PFSK-1 (cell line): ENCODE data around the gene SPATA9.

Experiments used
- POLR2AphosphoS5 ChIP-seq: IDR thresholded peaks from 2 replicates; pipeline ENCODE4 v1.6.1; 2012; ENCODE audit warnings: low read depth, mild to moderate bottlenecking, control low read depth, low read length, moderate library complexity
- TF ChIP-seq, protein P1 (sequence below), 2 experiments: IDR thresholded peaks; 2 replicates each; pipeline versions ENCODE4 v1.6.1 to v1.8.0; 2011 to 2012; ENCODE audit warnings: low read depth in 2 of 2, low read length in 2 of 2, control low read depth in 1 of 2, inconsistent platforms in 1 of 2, mild to moderate bottlenecking in 1 of 2, moderate library complexity in 1 of 2; ENCODE audit not compliant: insufficient read depth in 1 of 2

DNA sequence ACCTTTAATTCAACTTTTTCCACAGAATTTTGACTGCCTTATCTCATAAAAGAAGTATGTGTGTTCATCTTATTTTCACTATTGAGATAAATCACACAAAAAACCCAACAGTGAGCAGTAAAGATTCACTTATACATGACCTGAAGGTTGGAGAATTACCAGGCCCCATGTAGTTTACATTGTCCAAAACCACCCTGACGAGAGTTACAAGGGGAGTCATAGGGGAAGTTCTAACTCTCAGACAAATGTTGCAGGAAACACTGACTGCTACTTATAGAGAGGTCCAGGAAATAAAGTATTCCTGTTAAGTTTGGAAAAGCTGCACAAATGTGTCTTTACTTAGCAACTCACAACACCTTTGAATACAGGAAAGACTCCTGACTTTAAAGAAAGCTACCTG lies 14.1 kb downstream of the SPATA9 start:
- TF ChIP-seq POLR2AphosphoS5, result no peak
- TF ChIP-seq, protein P1, sequence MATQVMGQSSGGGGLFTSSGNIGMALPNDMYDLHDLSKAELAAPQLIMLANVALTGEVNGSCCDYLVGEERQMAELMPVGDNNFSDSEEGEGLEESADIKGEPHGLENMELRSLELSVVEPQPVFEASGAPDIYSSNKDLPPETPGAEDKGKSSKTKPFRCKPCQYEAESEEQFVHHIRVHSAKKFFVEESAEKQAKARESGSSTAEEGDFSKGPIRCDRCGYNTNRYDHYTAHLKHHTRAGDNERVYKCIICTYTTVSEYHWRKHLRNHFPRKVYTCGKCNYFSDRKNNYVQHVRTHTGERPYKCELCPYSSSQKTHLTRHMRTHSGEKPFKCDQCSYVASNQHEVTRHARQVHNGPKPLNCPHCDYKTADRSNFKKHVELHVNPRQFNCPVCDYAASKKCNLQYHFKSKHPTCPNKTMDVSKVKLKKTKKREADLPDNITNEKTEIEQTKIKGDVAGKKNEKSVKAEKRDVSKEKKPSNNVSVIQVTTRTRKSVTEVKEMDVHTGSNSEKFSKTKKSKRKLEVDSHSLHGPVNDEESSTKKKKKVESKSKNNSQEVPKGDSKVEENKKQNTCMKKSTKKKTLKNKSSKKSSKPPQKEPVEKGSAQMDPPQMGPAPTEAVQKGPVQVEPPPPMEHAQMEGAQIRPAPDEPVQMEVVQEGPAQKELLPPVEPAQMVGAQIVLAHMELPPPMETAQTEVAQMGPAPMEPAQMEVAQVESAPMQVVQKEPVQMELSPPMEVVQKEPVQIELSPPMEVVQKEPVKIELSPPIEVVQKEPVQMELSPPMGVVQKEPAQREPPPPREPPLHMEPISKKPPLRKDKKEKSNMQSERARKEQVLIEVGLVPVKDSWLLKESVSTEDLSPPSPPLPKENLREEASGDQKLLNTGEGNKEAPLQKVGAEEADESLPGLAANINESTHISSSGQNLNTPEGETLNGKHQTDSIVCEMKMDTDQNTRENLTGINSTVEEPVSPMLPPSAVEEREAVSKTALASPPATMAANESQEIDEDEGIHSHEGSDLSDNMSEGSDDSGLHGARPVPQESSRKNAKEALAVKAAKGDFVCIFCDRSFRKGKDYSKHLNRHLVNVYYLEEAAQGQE (IDR thresholded peaks at IDR 0.05; ENCODE audit: insufficient read depth in 1 of 2, low read depth in 2 of 2, low read length in 2 of 2), result no peak
